ENCODE measurements around the gene JTB.
A peak's percentile ranks its signal among the peaks of the same experiment; 100 is the strongest.

DNA sequence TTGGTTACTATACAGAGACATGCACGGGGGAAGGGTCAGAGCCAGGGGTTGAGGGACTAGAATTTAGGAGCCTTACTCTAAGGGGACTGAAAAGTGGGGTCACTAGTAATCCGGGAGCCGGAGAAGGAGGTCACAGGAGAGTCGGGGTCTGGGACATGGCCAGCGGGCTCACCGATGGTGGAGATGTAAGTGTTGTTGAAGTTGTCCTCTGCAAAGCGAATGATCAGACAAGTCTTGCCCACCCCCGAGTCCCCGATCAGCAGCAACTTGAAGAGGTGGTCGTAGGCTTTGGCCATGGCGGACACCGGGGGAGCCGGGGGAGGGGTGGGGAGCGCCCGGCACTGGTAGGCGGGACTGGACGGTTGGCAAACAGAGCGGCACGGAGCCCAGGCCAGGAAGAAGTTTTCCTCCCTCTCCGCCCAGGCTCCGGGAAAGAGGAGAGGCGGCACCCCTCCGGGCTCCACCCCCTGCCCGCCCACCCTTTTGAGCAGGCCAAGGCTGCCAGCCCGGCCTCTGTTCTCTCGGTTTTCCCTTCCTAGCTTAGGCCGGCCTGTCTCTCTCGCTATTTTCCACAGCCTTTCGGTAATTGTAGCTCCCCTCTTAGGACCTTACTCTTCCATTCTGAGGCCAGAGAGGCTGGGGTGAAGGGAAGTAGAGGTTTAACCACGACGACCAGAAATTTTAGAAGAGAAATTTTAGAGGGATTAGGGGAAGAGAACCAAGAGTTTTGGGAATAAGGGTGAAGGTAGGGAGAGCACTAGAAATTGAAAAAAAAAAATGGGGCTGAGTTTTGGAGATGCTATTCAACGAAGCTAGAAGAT, 8.7 kb upstream of the JTB start, which contains the start of gene RAB13:
- TF ChIP-seq, protein P1, sequence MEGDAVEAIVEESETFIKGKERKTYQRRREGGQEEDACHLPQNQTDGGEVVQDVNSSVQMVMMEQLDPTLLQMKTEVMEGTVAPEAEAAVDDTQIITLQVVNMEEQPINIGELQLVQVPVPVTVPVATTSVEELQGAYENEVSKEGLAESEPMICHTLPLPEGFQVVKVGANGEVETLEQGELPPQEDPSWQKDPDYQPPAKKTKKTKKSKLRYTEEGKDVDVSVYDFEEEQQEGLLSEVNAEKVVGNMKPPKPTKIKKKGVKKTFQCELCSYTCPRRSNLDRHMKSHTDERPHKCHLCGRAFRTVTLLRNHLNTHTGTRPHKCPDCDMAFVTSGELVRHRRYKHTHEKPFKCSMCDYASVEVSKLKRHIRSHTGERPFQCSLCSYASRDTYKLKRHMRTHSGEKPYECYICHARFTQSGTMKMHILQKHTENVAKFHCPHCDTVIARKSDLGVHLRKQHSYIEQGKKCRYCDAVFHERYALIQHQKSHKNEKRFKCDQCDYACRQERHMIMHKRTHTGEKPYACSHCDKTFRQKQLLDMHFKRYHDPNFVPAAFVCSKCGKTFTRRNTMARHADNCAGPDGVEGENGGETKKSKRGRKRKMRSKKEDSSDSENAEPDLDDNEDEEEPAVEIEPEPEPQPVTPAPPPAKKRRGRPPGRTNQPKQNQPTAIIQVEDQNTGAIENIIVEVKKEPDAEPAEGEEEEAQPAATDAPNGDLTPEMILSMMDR (IDR thresholded peaks at IDR 0.05), result no peak
- TF ChIP-seq POLR2AphosphoS5 (IDR thresholded peaks at IDR 0.05; ENCODE audit: insufficient read depth in 1 of 2, low read depth in 1 of 2), result peak in 1 of 2 donors; percentile 84
- peak in 1 of 2 donors; percentile 30 for TF ChIP-seq POLR2A (IDR thresholded peaks at IDR 0.05)
